ENCODE measurements around the gene IL7R.
"Not testable (repeated sequence)": the region's sequence is repeated elsewhere in the genome, so short reads cannot be mapped to it uniquely, and the experiment has no call there.

Gene IL7R

GRCh38 chr5:35833224-35833623, 23.5 kb upstream of the IL7R start:
- DNase-seq (ENCODE audit: low read depth): no peak
- no peak for TF ChIP-seq CTCF (conservative IDR thresholded peaks at IDR 0.05; ENCODE audit: control insufficient read depth, insufficient read depth, low read depth, low read length)
- H3K4me3 ChIP-seq (ENCODE audit: control insufficient read depth, low read depth, low read length): no peak overlapping the region

GRCh38 chr5:35835796-35836742, 20.6 kb upstream of the IL7R start:
- no peak for TF ChIP-seq CTCF (conservative IDR thresholded peaks at IDR 0.05; ENCODE audit: control insufficient read depth, insufficient read depth, low read depth, low read length)
- DNase-seq (ENCODE audit: low read depth): no peak
- no peak overlapping the region for H3K4me3 ChIP-seq (ENCODE audit: control insufficient read depth, low read depth, low read length)

- DNase-seq (ENCODE audit: low read depth): no peak
- no peak overlapping the region for H3K4me3 ChIP-seq (ENCODE audit: control insufficient read depth, low read depth, low read length)
- no peak for TF ChIP-seq CTCF (conservative IDR thresholded peaks at IDR 0.05; ENCODE audit: control insufficient read depth, insufficient read depth, low read depth, low read length)
Measured at GRCh38 chr5:35838370-35839042, 18.2 kb upstream of the IL7R start.

- TF ChIP-seq CTCF (conservative IDR thresholded peaks at IDR 0.05; ENCODE audit: control insufficient read depth, insufficient read depth, low read depth, low read length): no peak
- no peak for DNase-seq (ENCODE audit: low read depth)
- H3K4me3 ChIP-seq (ENCODE audit: control insufficient read depth, low read depth, low read length): no peak overlapping the region
Measured at GRCh38 chr5:35842856-35843255, 13.8 kb upstream of the IL7R start.

- not testable (repeated sequence) for H3K4me3 ChIP-seq (ENCODE audit: control insufficient read depth, low read depth, low read length); DNase-seq (ENCODE audit: low read depth)
Measured at GRCh38 chr5:35845508-35845907, 11.2 kb upstream of the IL7R start.

- no peak for DNase-seq (ENCODE audit: low read depth)
- H3K4me3 ChIP-seq (ENCODE audit: control insufficient read depth, low read depth, low read length): no peak overlapping the region
- no peak for TF ChIP-seq CTCF (conservative IDR thresholded peaks at IDR 0.05; ENCODE audit: control insufficient read depth, insufficient read depth, low read depth, low read length)
Measured at GRCh38 chr5:35847491-35847890, 9.2 kb upstream of the IL7R start.

GRCh38 chr5:35847961-35848360, 8.7 kb upstream of the IL7R start:
- DNase-seq (ENCODE audit: low read depth): no peak
- no peak overlapping the region for H3K4me3 ChIP-seq (ENCODE audit: control insufficient read depth, low read depth, low read length)
- no peak for TF ChIP-seq CTCF (conservative IDR thresholded peaks at IDR 0.05; ENCODE audit: control insufficient read depth, insufficient read depth, low read depth, low read length)
